ENCODE results near the gene ZNF846. TPM values are rescaled to one million over a fixed set of nuclear protein-coding genes. Genes with fewer than 3 reads are reported as not detected.
"Not testable (repeated sequence)": the region's sequence is repeated elsewhere in the genome, so short reads cannot be mapped to it uniquely, and the experiment has no call there.

The ZNF846 gene
- total RNA-seq, 2 donors from 2014 or later = 44.0 to 54.6 TPM

GRCh38 chr19:9735986-9736385 is 32.6 kb downstream of the ZNF846 start:
- H3K4me1 ChIP-seq (ENCODE audit: control insufficient read depth in 1 of 2, low read depth in 2 of 2) = peaks cover 0 to 8% of the 10 kb centered on the region in 2 donors
- H3K36me3 ChIP-seq = no peaks in the 10 kb centered on the region
- no peak for DNase-seq (ENCODE audit: low spot score)
- no peaks in the 10 kb centered on the region for H3K27me3 ChIP-seq (replicated peaks; ENCODE audit: insufficient read depth)
- ATAC-seq (ENCODE audit: insufficient number of reproducible peaks, low FRiP score, low read depth) = no peak
- TF ChIP-seq, protein P1, sequence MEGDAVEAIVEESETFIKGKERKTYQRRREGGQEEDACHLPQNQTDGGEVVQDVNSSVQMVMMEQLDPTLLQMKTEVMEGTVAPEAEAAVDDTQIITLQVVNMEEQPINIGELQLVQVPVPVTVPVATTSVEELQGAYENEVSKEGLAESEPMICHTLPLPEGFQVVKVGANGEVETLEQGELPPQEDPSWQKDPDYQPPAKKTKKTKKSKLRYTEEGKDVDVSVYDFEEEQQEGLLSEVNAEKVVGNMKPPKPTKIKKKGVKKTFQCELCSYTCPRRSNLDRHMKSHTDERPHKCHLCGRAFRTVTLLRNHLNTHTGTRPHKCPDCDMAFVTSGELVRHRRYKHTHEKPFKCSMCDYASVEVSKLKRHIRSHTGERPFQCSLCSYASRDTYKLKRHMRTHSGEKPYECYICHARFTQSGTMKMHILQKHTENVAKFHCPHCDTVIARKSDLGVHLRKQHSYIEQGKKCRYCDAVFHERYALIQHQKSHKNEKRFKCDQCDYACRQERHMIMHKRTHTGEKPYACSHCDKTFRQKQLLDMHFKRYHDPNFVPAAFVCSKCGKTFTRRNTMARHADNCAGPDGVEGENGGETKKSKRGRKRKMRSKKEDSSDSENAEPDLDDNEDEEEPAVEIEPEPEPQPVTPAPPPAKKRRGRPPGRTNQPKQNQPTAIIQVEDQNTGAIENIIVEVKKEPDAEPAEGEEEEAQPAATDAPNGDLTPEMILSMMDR (IDR thresholded peaks at IDR 0.05) = no peak
- H3K4me3 ChIP-seq = no peak overlapping the region
- H3K9me3 ChIP-seq = no peaks in the 10 kb centered on the region
- H3K27ac ChIP-seq = no peak overlapping the region

- H3K9me3 ChIP-seq; H3K36me3 ChIP-seq; H3K4me1 ChIP-seq (ENCODE audit: control insufficient read depth in 1 of 2, low read depth in 2 of 2); ATAC-seq (ENCODE audit: insufficient number of reproducible peaks, low FRiP score, low read depth); H3K27ac ChIP-seq; DNase-seq (ENCODE audit: low spot score); H3K4me3 ChIP-seq; H3K27me3 ChIP-seq (replicated peaks; ENCODE audit: insufficient read depth): not testable (repeated sequence)
Observed at GRCh38 chr19:9730056-9730455, 38.5 kb downstream of the ZNF846 start.

DNA sequence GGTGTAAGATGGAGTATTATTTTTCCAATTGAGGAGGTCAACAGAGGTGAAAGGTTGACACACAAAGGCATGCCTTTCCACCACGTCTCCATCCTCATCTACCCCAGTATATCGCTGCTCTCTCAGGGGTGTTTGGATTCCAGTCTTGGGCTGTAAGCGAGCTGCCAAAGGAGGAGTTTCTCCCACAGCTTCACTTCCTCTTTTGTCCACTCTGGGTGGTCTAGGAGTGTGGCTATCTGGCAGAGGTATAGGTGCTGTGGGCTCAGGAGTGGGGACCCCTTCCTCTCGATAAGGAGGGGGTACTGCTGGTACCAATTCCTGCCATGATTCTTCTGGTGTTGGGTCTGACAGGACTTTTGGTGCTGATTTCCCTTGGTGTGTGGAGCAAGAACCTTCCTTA is 39.4 kb downstream of the ZNF846 start:
- H3K4me1 ChIP-seq (ENCODE audit: control insufficient read depth in 1 of 2, low read depth in 2 of 2) = no peaks in the 10 kb centered on the region
- no peak overlapping the region for H3K4me3 ChIP-seq
- no peaks in the 10 kb centered on the region for H3K27me3 ChIP-seq (replicated peaks; ENCODE audit: insufficient read depth)
- ATAC-seq (ENCODE audit: insufficient number of reproducible peaks, low FRiP score, low read depth) (no peak), DNase-seq (ENCODE audit: low spot score) (no peak)
- H3K27ac ChIP-seq = no peak overlapping the region
- no peaks in the 10 kb centered on the region for H3K9me3 ChIP-seq
- no peaks in the 10 kb centered on the region for H3K36me3 ChIP-seq
- TF ChIP-seq, protein P1 (IDR thresholded peaks at IDR 0.05) = no peak

DNA sequence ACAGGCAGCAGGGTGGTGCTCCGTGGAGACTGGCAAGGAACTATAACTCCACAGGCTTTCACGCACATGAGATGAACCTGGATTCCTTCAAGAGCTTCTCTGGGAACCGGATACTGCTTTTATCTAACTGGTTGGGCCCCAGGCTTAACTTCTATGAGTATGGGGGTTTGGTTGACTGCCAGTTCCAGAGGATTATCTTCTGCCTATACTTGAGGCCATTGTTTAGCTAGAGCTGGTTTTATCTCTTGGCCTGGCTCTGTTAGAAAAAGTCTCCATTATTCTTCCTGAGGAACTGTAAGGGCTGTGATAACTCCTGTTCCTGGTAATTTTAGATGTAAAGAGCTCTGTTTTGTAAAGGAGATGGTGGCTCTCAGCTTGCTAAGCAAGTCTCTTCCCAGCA is 40.9 kb downstream of the ZNF846 start:
- H3K27me3 ChIP-seq (replicated peaks; ENCODE audit: insufficient read depth) = no peaks in the 10 kb centered on the region
- H3K27ac ChIP-seq = no peak overlapping the region
- no peaks in the 10 kb centered on the region for H3K36me3 ChIP-seq
- H3K4me3 ChIP-seq = no peak overlapping the region
- ATAC-seq (ENCODE audit: insufficient number of reproducible peaks, low FRiP score, low read depth) = no peak
- no peak for DNase-seq (ENCODE audit: low spot score)
- H3K9me3 ChIP-seq = no peaks in the 10 kb centered on the region
- TF ChIP-seq, protein P1 (IDR thresholded peaks at IDR 0.05) = no peak
- no peaks in the 10 kb centered on the region for H3K4me1 ChIP-seq (ENCODE audit: control insufficient read depth in 1 of 2, low read depth in 2 of 2)

DNA sequence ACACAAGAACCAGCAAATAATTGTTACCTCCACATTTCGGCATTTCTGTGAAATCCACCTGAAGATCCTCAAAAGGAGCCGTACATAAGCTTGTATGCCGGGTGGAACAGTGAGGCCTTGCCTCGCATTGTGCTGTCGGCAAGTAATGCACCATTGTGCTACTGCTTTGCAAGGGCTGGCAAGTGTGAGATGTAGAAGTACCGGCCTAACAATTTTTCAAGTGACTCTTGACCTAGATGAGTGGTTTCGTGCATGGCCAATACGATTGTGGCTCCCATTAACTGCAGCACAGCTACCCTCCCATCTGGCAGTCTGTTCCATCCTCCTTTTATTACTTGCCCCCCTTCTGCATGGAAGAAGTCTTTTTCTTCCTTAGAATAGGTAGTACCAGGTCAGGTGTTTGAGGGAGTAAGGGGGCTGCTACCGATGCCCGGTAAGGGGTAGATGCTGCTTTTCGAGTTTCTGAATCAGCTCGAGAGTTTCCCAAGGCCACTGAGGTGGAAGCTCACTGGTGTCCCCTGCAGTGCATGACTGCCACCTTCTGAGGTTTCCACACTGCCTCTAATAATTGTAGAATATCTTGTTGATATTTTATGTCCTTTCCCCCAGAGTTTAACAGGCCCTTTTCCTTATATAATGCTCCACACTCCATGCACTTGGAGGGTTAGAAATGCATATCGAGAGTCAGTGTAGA is 42.9 kb downstream of the ZNF846 start:
- H3K27me3 ChIP-seq (replicated peaks; ENCODE audit: insufficient read depth); H3K4me3 ChIP-seq; H3K9me3 ChIP-seq; H3K36me3 ChIP-seq; ATAC-seq (ENCODE audit: insufficient number of reproducible peaks, low FRiP score, low read depth); H3K27ac ChIP-seq; H3K4me1 ChIP-seq (ENCODE audit: control insufficient read depth in 1 of 2, low read depth in 2 of 2); DNase-seq (ENCODE audit: low spot score): not testable (repeated sequence)

DNA sequence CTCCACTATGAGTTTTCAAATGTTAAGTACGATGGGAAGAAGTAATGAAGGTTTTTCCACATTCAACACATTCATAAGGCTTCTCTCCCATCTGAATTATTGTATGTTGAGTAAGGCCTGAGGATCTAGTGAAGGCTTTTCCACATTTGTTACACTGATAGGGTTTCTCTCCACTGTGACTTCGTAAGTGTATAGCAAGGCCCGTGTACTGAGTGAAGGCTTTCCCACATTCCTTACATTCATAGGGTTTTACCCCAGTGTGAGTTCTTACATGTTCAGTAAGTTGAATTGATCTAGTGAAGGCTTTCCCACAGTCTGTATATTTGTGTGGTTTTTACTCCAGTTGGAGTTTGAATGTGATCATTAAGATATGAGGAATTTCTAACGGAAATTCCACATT is 44.4 kb downstream of the ZNF846 start:
- DNase-seq (ENCODE audit: low spot score) (no peak), ATAC-seq (ENCODE audit: insufficient number of reproducible peaks, low FRiP score, low read depth) (no peak)
- Histone ChIP-seq H3K4me3 (no peak overlapping the region), H3K36me3 (no peaks in the 10 kb centered on the region), H3K4me1 (ENCODE audit: control insufficient read depth in 1 of 2, low read depth in 2 of 2) (no peaks in the 10 kb centered on the region), H3K9me3 (no peaks in the 10 kb centered on the region), H3K27me3 (replicated peaks; ENCODE audit: insufficient read depth) (no peaks in the 10 kb centered on the region), H3K27ac (no peak overlapping the region)
- TF ChIP-seq, protein P1 (IDR thresholded peaks at IDR 0.05) = no peak

All from thoracic aorta (tissue), 2 donors.